EH (cell line): ENCODE data around the gene LRRC46.

Experiments
- DNase-seq: peaks from one replicate; pipeline ENCODE4 v3.0.0-alpha.2; 2015; ENCODE audit warnings: low read depth

The LRRC46 gene

DNA sequence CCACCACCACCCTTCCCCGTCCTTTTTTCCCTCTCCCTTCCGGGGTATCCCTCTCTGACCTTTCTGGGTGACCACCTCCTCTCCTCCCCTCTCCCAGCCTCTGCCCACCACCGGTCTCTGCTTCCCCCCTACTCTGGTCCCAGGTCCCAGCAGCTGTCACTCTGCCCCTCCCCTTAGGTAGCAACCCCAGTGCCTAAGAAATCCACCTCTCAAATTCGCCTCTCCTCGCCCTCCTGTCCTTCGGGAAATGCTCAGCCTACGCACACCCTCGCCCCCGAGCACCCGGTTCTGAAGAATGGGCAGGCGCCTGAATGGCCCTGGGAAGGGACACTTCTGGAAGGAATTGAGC, 20.3 kb downstream of the LRRC46 start:
- DNase-seq, result no peak

DNA sequence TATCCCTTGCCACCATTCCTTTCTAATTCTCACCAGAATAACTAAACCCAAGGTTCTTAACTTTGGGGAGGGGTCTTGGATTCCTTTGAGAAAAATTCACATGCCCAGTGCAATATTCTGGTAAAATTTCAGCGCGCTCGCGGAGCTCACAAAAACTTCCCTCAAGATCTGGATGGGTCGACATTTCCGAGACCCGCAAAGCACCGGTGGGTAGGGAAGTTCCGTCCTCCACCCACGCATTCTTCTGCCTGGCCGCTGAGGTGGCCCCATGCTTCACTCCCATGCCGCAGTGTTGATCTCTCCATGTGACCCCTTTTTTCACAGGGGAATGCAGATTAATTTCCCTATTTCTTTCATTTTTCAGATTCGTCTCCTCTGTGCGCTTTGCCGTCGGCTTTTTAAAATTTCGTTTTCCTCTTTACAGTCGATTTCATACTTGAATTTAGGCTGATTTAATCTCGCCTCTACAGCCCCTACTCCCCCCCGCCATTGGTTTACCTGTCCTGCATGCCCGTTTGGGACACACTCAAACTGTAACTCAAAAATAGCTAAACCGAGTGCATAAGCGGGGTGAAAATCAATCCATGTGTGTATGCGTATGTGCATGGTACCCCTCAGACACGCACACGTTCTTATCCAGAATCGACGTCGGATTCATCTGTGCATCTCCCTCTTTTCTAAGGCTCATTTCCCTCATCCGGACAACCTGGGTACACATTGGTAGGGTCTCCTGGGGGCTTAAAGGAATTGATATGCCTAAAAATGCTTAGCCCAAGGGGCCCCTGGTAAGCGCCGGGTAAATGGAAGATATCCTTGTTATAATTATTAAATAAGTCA, 20.9 kb downstream of the LRRC46 start:
- DNase-seq, result no peak

DNA sequence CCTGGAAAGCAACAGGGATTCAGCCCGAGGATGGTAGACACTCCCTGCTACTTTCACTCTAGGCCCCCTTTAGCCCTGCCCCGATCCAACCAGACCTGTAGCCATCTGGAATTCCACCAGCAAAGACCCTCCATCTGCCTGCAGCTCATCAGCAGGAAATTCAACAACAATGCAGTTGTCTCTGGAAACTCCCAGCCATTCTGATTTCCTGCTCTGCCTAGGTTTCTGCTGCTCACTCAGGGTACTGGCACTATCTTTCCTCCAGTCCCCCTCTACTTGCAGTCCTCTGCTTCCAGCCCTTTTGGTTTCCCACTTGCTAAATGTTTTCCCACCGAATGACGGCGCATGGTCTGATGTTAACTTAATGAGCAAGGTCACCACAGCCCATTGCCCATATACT, 22.1 kb downstream of the LRRC46 start:
- no peak for DNase-seq

DNA sequence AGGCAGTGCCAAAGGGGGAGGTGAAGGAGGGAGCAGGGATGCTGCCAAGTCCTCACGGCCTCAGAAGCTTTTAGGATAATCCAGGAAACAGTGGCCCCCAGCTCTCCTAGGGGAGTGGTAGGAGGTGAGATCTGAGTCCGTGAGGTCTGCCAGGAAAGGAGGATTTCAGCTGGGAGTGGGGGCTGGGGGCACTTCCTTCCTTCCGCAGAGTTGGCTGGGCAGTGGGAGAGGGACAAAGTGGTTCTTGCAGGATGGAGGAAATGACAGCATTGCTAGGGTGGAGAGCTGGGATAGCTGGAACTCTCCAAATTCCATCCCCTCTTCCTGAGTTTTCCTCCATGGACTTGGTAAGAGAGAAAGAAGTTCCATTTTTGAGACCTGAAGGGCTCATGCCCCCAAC, 24.3 kb downstream of the LRRC46 start:
- peak; percentile 27 for DNase-seq

DNA sequence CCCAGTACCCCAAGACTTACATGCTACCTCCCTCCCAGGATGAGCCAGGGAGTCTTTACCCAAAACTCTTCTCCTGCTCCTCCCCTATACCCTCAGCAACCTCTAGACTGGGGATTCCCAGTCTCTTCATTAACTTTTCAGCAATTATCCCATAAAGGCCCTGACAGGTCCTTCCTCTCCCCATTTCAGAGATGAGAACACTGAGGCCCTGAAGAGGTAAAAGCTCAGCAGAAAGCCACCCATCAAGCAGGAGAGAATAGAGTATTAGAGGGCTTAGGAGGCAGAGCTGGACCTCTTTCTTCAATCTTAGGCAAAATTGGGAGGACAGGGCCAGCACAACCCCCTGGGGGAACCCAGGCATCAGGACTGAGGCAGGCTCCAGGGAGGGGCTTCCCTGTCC, 25.4 kb downstream of the LRRC46 start:
- DNase-seq, result no peak

DNA sequence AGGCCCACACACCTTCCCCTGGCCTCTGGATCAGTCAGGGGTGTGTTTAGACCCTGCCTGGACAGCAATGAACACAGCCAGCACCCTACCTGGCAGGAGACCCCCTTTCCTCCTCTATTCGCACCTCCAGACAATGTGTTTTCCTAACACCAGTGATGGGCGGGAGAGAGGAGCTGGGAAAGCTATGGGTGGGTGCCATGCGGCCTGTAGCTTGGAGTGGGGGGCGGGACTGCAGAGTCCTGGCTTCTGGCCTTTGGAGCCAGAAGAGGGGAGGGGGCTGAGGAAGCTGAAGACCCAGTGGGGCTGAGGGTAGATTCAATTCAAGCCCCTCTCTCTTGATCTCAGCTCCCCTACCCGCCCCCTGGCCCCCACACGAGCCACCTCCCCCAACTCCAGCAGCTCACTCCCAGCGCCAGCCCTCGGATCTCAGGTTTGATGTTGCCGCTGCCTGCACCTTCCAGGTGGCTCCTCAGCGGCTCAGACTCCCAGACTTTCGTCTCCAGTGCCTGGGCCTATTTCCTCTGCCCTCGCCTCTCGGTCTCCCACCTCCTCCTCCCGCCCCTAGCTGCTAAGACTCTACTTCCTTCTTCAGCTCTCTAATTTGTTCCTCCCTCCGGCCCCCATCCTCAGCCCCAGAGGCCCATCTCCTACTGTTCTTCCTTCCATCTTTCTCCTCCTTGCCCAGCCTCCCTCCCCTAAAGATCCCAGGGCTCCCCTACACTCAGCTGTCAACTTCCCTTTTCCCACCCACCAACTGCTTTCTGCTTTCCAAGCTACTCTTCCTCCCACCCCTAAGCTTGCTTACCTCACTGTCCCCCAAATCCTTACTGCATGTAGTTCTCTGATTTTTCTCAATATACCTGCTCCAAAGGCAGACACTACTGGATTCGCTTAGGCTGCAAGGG, 26.3 kb downstream of the LRRC46 start:
- DNase-seq, result no peak

DNA sequence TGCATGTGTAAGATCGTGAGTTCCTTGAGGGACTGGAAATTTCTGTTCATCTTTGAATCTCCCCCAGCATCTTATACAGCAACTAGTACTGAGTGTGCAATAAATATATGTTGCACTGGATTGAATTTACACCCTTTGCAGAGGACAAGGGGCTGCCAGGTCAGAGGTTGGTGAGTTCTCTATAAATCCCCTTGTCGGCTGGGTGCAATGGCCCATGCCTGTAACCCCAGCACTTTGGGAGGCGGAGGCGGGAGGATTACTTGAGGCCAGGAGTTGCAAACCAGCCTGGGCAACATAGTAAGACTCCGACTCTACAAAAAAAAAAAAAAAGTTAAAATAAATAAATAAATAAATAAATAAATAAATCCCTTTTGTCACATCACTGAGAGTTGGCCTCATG, 28.9 kb downstream of the LRRC46 start:
- DNase-seq, result no peak

DNA sequence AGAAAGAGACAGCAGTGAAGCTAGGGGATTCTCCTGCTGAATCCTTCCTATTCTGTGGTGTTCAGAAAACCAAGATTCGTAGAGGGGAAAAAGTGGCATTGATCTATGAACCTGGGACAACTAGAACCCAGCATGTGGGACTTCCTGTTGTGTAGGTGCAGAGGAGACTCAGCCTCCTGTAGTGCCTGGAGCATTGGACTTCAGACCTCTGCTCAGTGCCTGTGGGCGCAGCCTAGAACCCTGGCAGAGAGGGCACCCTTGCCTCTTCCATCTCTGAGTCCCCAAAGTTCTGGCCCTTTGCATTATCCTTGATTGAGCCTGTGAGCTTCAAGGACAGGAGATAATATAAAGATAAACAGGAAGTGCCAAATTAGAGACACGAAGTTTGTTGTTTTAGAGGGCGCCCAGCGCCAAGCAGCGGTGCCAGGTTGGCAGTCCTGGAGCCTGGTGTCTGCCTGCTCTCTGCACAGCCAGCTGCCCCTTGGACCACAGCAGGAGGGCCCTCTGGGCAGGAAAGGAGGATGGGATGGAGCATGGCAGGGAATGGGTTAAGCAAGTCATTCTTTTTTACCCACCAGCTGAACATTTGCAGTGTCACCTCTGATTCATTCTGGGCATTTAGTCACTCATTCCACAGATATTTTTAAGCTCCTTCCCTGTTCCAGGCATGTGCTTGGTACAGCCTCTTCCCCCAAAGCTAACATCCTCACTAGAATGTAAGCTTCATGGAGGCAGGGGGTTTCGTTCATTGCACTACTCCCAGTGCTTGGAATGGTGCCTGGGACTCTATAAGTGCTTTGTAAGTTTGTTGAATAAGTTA, 31.4 kb downstream of the LRRC46 start:
- DNase-seq, result peak; percentile 91

DNA sequence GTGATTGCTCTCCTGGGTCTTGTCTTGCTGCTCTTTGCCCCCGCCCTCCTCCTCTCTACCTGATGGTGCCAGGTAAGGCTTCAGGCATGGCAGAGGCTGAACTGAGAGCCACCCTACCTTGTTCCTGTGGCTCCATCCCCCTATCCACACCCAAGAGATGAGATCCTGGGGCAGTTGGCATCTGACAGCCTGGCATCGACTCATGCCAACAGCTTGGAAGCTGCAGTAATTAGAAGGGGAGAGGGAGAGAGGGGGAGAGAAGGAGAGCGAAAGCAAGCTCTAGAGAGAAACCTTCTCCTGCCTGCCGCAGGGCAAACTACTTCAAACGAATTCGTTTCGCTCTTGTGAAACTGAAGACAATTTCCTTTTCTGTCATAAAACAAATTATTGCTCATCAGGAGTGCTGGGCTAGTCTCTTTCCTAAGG, 33.3 kb downstream of the LRRC46 start:
- DNase-seq, result peak; percentile 57

DNA sequence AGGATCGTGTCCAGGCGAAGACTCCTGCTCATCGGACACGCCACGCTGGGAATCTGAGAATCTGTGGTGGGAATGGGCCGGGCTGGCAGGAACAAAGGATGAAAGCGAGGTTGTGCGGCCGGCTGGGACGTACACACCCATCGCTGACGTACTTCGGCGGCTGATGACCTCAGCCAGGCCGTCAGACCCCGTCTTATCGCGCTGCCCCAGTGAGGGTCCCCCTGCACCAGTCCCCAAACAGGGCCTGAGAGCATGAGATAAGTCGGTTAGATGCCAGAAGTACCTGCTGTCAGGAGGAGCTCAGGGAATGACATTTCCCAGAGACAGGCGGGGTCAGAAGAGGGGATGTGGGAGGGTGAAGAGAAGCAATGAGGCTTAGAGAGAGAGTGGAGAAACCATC, 35.5 kb downstream of the LRRC46 start:
- no peak for DNase-seq

DNA sequence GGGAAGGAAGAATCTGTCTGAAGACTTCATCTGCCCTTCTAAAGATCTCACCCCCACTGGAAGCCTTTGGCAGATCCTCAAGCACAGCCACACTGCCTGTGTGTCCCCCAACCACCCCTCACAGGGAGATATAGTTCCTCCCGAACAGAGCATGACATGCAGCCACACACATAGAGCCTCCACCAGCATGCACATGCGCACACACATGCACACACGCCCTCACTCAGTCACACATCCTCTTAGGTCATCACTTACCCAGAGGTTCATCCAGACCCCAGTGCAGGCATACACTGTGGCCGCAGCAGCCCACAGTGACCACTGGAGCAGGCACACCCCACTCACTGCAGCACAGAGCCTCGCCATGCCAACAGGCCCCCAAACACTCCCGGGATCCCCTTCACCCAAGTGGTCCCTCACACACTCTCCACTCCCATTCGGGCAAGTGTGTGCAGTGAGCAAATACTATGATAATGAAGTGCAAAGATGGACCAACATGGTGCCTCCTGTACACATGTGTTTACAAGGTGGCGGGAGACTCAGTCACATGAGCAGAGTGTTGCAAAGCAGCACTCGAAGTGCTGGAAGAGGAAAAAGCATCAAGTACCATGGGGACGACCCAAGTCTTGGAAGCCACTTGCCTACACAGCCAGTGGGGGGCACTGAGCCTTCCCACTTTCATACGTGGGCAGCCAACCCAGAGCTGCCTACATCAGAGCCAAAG, 36.5 kb downstream of the LRRC46 start:
- DNase-seq, result no peak

DNA sequence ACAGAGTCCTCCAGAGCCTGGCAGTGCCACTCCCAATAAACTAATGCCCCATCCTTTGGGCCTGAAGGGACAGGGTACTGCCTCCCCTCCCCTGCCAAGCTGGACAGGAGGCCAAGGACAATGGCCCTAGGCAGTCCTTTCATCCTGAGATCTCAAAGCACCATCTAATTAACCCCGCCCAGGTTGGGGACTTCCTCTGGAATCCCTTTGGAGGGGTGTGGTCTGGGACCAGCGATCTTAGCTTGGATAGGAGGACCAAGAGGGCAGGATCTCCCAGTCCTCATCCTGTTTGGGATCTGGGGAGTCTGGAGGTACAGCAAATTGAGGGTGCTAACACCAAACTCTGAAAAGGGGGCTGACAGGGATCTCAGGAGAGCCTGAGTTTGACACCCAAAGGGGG, 37.6 kb downstream of the LRRC46 start:
- DNase-seq, result no peak

DNA sequence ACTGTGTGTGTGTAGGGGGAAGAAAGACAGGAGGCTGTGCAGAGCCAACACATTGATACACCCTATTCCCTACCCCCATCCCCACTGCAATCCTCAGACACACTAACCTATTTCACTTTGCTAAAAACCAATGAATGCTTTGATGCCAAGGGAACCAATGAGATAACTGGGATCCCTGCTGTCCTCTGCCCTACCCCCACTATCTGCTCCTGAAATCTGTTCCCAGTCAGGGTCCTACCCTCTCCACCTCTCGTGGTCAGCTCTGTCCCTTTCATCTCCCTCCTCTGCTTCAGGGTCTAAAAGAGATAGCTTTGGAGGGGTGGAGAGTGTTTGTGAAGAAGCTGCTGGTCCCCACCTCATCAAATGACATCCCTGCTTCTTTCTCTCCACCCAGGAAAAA, 38.6 kb downstream of the LRRC46 start:
- no peak for DNase-seq

DNA sequence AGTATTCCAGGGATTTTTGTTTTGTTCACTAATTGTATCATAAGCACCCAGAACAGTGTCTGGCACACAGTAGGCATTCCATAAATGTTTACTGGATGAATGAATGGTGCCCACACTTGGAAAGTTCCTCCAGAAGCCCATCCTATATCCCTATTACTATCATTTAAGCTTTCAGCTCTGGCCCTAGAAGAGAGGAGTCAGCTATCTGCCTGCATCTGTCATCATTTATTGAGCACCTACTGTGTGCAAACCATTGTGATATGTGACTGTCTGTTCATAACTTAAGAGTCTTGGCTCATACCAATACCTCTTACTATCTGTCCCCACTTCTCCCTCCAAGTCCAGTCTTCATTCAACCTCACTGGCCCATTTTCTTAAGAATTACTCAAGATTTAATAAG, 39.6 kb downstream of the LRRC46 start:
- no peak for DNase-seq

DNA sequence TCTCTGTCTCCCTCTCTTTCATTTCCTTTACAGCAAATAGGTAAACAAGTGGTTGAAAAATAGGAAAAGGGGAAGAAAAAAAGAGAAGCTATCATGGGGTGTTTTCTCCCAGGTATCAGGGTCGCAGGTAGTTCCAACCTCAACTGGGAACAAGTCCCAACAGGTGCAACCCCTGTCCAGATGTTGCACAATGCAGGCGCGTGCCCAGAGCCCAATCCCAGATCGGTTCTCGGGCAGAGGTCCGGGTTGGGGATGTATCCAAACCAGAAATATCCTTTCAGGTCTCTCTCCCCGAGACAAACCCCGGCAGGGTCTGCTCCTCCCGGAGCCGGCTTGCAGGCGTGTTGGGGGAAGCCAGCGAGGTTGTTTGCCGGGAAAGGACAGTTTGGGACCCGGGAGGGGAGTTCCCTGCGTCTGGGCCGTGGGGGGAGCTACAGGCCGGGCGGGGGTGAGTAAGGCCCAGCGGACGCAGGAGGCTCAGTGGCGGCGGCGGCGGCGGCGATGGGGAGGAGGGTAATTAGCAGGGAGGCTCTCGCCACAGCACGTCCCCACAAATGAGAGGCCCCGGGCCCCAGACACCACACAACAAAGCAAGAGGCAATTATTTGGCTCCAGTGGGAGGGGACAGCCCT, 40.7 kb downstream of the LRRC46 start:
- DNase-seq, result no peak

DNA sequence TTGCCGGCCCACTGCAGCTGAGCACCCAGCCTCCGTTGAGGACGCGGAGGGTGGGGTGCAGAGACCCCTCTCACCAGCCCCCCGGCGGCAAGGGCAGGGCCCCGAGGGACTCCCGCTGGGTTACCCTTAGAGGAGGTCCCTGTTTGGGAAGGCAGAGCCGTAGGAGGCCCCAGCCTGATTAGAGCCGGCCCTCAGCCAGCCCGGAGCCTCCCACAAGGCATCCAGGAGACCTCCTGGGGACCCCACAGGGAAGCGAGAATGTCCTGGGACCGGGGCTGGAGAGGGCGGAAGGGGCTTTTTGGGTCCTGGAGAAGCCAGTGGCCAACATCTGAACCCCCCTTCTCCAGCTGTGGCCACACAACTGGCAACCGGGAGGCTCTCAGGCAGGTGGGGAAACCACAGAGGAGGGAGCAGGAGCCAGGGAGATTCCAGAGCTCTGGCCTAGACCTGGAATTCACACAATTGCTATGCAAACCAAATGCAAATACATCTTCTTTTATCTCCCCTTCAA, 41.2 kb downstream of the LRRC46 start:
- DNase-seq, result no peak

DNA sequence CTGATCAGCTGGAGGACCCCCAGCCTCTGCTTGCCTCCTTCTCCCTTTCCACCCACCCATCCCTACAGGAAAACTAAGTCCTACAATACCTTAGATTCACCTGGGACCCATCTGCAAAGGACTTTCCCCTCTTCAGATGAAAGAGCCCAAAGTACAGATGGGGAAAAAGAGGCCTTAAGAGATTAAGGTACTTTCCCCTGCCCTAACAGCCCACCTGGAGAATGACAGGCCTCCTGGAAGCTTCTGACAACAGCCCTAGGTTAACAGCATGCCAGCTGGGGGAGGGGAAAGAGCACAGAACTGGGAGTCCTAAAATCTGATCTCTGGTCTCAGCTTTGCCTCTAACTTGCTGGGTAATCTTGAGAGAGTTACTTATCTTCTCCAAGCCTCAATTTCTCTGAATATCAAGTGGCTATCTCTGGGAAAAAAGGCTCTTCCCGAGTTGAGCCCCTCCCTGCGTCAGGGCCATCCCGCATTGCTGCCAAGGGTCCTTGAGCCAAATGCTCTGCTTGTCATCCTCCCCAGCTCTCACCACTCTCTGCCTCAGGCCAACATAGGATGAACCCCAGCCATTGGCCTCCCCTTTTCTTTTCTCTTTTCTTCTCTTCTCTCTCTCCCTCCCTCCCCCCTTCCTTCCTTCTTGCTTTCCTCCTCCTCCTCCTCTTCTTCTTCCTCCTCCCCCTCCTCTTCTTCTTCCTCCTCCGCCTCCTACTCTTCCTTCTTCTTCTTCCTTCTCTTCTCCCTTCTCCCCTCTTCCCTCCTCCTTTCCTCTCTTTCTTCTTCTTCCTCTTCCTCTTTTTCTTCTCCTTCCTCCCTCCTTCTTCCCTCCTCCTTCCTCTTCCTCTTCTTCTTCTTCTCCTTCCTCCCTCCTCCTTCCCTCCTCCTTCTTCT, 42.0 kb downstream of the LRRC46 start:
- DNase-seq, result no peak

DNA sequence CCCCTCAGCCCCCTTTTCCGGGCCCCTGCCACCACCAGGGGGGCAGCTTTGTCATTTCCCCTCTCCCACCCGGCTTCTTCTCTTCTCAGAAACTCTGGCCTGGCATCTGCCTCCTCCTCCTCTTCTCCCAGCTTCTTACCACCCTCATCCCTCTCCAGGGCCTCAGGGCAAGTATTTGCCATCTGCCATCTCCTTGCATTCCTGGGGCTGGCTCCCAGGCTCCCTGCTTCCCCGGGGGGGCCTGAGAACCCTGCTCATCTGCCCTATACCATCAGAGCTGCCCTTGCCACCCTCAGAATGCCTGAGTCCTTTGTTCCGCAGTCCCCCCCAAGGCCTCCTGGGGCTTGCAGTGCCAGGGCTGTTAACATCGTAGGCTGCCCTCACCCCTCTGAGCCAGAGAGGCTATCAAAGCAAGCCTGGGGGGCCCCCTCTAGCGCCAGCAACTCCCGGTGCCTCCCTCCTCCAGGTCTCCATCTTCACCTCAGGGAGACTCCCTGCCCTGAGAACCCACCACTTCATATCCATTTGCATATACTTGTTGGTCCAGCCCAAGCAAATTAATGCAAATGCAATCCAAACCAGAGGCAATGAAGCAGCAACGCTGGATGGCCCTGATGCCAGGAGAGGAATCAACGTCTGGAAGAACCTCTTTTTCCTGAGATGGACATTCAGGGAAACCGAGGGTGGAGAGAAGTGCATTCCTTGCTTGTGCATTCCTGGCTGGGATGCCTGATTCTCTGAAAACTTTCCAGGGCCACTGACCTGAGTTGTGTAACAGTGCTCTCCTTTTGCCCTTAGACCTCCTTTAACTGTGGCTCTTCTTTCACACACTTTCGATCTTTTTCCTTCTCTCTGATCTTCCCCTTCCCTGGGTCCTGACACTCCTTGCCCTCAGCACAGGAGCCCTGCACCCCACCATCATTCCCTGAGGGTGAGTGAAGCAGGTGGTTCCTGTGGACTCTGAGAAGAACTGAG, 43.8 kb downstream of the LRRC46 start:
- peak; percentile 57 for DNase-seq
